SU-DHL-6 (cell line): ENCODE measurements around the gene RPL19.
A peak's percentile ranks its signal among the peaks of the same experiment; 100 is the strongest.

Experiments
- H2AFZ ChIP-seq: fragments of 200-600 bp; sonication (generic); 2 replicates; pipeline ENCODE4 v1.6.1; 2014; ENCODE audit warnings: low read depth, mild to moderate bottlenecking, moderate library complexity, mixed read lengths, antibody characterized with exemption, low read length; ENCODE audit not compliant: severe bottlenecking
- H3F3A ChIP-seq: fragments of 200-600 bp; shearing (Covaris generic); 2 replicates; pipeline ENCODE4 v1.6.0; 2016; ENCODE audit warnings: antibody characterized with exemption, mild to moderate bottlenecking; ENCODE audit not compliant: insufficient read depth
- H3K27ac ChIP-seq: fragments of 200-600 bp; sonication (generic); 2 replicates; pipeline ENCODE4 v1.5.1; 2016; ENCODE audit warnings: low read depth, mild to moderate bottlenecking, low read length, moderate library complexity, mixed read lengths
- H3K27me3 ChIP-seq: fragments of 200-600 bp; sonication (generic), shearing (Covaris generic); 2 replicates; pipeline ENCODE4 v1.6.0; 2014; ENCODE audit warnings: mild to moderate bottlenecking, low read length
- H3K36me3 ChIP-seq: fragments of 200-600 bp; sonication (generic); 2 replicates; pipeline ENCODE4 v1.6.1; 2014; ENCODE audit warnings: mild to moderate bottlenecking, low read length, mixed read lengths
- H3K4me2 ChIP-seq: fragments of 300-600, 200-600 bp; shearing (Covaris generic), sonication (generic); 2 replicates; pipeline ENCODE4 v1.6.0; 2014; ENCODE audit warnings: low read length, low read depth, mild to moderate bottlenecking; ENCODE audit not compliant: poor library complexity, severe bottlenecking
- H3K4me3 ChIP-seq: fragments of 200-600 bp; sonication (generic); 2 replicates; pipeline ENCODE4 v1.5.1; 2014; ENCODE audit warnings: antibody characterized with exemption, low read length, mild to moderate bottlenecking, mixed read lengths; ENCODE audit not compliant: insufficient read depth, poor library complexity, severe bottlenecking
- H3K79me2 ChIP-seq: fragments of 200-600 bp; sonication (generic); 2 replicates; pipeline ENCODE4 v1.6.1; 2014; ENCODE audit warnings: mild to moderate bottlenecking, low read length, moderate library complexity; ENCODE audit not compliant: insufficient read depth
- H3K9ac ChIP-seq: fragments of 200-600 bp; sonication (generic); 2 replicates; pipeline ENCODE4 v1.7.0; 2014; ENCODE audit warnings: mild to moderate bottlenecking, low read length
- H3K9me2 ChIP-seq: fragments of 200-600 bp; sonication (generic); replicated peaks from 2 replicates; pipeline ENCODE4 v1.6.1; 2014; ENCODE audit warnings: low read length; ENCODE audit not compliant: insufficient read depth
- H3K9me3 ChIP-seq: fragments of 200-600 bp; sonication (generic); 2 replicates; pipeline ENCODE4 v1.6.1; 2014; ENCODE audit warnings: low read length, mixed read lengths; ENCODE audit not compliant: insufficient read depth
- H4K20me1 ChIP-seq: fragments of 200-600 bp; sonication (generic); 2 replicates; pipeline ENCODE4 v1.6.1; 2014; ENCODE audit warnings: low read depth, mild to moderate bottlenecking, antibody characterized with exemption, low read length, moderate library complexity, mixed read lengths
- CTCF ChIP-seq: fragments of 200-600 bp; sonication (generic); IDR thresholded peaks from one replicate; pipeline ENCODE4 v1.5.1; 2017; ENCODE audit warnings: antibody characterized with exemption, mild to moderate bottlenecking, low read length, moderate library complexity; ENCODE audit not compliant: insufficient read depth, poor library complexity, severe bottlenecking
- EZH2phosphoT487 ChIP-seq: fragments of 200-600 bp; sonication (generic), shearing (Covaris generic); conservative IDR thresholded peaks from 2 replicates; pipeline ENCODE4 v1.6.1; 2018; ENCODE audit warnings: mild to moderate bottlenecking, antibody characterized with exemption, low read length, moderate library complexity, mixed read lengths

RPL19 gene

GRCh38 chr17:39197380-39198185, 2.5 kb upstream of the RPL19 start, which contains the start of gene CACNB1:
TSS of gene CACNB1 (minus strand) at chr17:39197669. CDS start at chr17:39197495, 174 bp downstream.
- Histone ChIP-seq H3K79me2 (peaks cover 37% of the 10 kb centered on the region), H3K27me3 (no peaks in the 10 kb centered on the region), H3K4me3 (peak within 1 kb of the TSS; percentile 89), H3K36me3 (peaks cover 19% of the 10 kb centered on the region), H3K9ac (peak within 1 kb of the TSS; percentile 88), H3K27ac (peak within 1 kb of the TSS; percentile 65), H3K9me3 (no peaks in the 10 kb centered on the region), H2AFZ (peak within 1 kb of the TSS; percentile 49), H3F3A (peaks cover 37% of the 10 kb centered on the region), H4K20me1 (peaks cover 3% of the 10 kb centered on the region; the same call in 1 of the 2 replicates), H3K9me2 (no peaks in the 10 kb centered on the region), H3K4me2 (peak within 1 kb of the TSS; percentile 74)
- TF ChIP-seq CTCF (no peak), EZH2phosphoT487 (no peak)

GRCh38 chr17:39198186-39198566, 1.9 kb upstream of the RPL19 start:
- no peak for TF ChIP-seq CTCF
- peaks cover 37% of the 10 kb centered on the region for H3K79me2 ChIP-seq
- no peaks in the 10 kb centered on the region for H3K9me3 ChIP-seq
- H3K36me3 ChIP-seq, result peaks cover 22% of the 10 kb centered on the region
- H3K4me3 ChIP-seq, result peak overlapping the region; percentile 89
- peak overlapping the region; percentile 48 for H3K27ac ChIP-seq
- H3K9ac ChIP-seq, result peak overlapping the region; percentile 88
- peaks cover 6% of the 10 kb centered on the region; the same call in 1 of the 2 replicates for H4K20me1 ChIP-seq
- no peaks in the 10 kb centered on the region for H3K9me2 ChIP-seq
- no peaks in the 10 kb centered on the region for H3K27me3 ChIP-seq
- peak overlapping the region; percentile 49 for H2AFZ ChIP-seq
- peaks cover 41% of the 10 kb centered on the region for H3F3A ChIP-seq
- peak overlapping the region; percentile 74 for H3K4me2 ChIP-seq

GRCh38 chr17:39199820-39200069, 338 bp upstream of the RPL19 start:
- peaks cover 57% of the 10 kb centered on the region for H3F3A ChIP-seq
- peak overlapping the region; percentile 96 for H3K9ac ChIP-seq
- peaks cover 6% of the 10 kb centered on the region; the same call in 1 of the 2 replicates for H4K20me1 ChIP-seq
- H3K79me2 ChIP-seq, result peaks cover 37% of the 10 kb centered on the region
- no peaks in the 10 kb centered on the region for H3K9me3 ChIP-seq
- H3K27me3 ChIP-seq, result no peaks in the 10 kb centered on the region
- no peak for TF ChIP-seq CTCF
- no peak for TF ChIP-seq EZH2phosphoT487
- H3K9me2 ChIP-seq, result no peaks in the 10 kb centered on the region
- H3K4me2 ChIP-seq, result peak overlapping the region; percentile 98
- peak overlapping the region; percentile 98 for H3K4me3 ChIP-seq
- peak overlapping the region; percentile 76 for H2AFZ ChIP-seq
- peaks cover 28% of the 10 kb centered on the region for H3K36me3 ChIP-seq
- H3K27ac ChIP-seq, result peak overlapping the region; percentile 91
